Endothelial cell of umbilical vein (primary cell): ENCODE data around the gene HPSE2.

ENCODE experiments used
- CTCF ChIP-seq, 2 donors: IDR thresholded peaks; 1 replicate in 1 of 2; 2 replicates in 1 of 2; pipeline ENCODE4 v1.5.1; 2011; ENCODE audit warnings: low read length in 2 of 2, mild to moderate bottlenecking in 2 of 2, moderate library complexity in 2 of 2, control low read depth in 1 of 2, inconsistent platforms in 1 of 2, low read depth in 1 of 2; ENCODE audit not compliant: insufficient read depth in 1 of 2; ENCODE audit errors: extremely low read depth in 1 of 2
- EZH2 ChIP-seq: IDR thresholded peaks from 2 replicates; pipeline ENCODE4 v1.6.1; 2012; ENCODE audit warnings: borderline replicate concordance, low read depth, mild to moderate bottlenecking, moderate library complexity, low read length, inconsistent platforms; ENCODE audit not compliant: severe bottlenecking
- FOS ChIP-seq: IDR thresholded peaks from 2 replicates; pipeline ENCODE4 v1.6.1; 2011; ENCODE audit warnings: mild to moderate bottlenecking, low read length, moderate library complexity, borderline replicate concordance; ENCODE audit not compliant: insufficient read depth
- JUN ChIP-seq: IDR thresholded peaks from 2 replicates; pipeline ENCODE4 v1.6.1; 2011; ENCODE audit warnings: borderline replicate concordance, low read depth; ENCODE audit not compliant: insufficient read length, insufficient read depth
- MYC ChIP-seq: IDR thresholded peaks from one replicate; pipeline ENCODE4 v1.6.1; 2011; ENCODE audit warnings: mild to moderate bottlenecking, low read depth, low read length
- POLR2A ChIP-seq: IDR thresholded peaks from 2 replicates; pipeline ENCODE4 v1.6.1; 2012; ENCODE audit warnings: low read depth, mild to moderate bottlenecking, control low read depth, low read length
- POLR2AphosphoS5 ChIP-seq: IDR thresholded peaks from 2 replicates; pipeline ENCODE4 v1.6.1; 2012; ENCODE audit warnings: low read depth, mild to moderate bottlenecking, control low read depth, low read length, moderate library complexity; ENCODE audit not compliant: insufficient read depth
- TF ChIP-seq, protein P1 (sequence below): IDR thresholded peaks from 2 replicates; pipeline ENCODE4 v1.6.1; 2011; ENCODE audit not compliant: insufficient read depth, insufficient read length

- TF ChIP-seq CTCF (IDR thresholded peaks at IDR 0.05; ENCODE audit: extremely low read depth in 1 of 2, insufficient read depth in 1 of 2, low read depth in 1 of 2, low read length in 2 of 2) (no peak), EZH2 (no peak), POLR2AphosphoS5 (no peak), POLR2A (no peak), JUN (no peak), FOS (peak; percentile 15), MYC (no peak)
- TF ChIP-seq, protein P1, sequence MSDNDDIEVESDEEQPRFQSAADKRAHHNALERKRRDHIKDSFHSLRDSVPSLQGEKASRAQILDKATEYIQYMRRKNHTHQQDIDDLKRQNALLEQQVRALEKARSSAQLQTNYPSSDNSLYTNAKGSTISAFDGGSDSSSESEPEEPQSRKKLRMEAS, result no peak
Measured at GRCh38 chr10:98563811-98564210, 671.8 kb downstream of the HPSE2 start.
